ENCODE measurements around the gene TMEM132D. TPM values are rescaled to one million over a fixed set of nuclear protein-coding genes. Genes with fewer than 3 reads are reported as not detected.

TMEM132D gene
- total RNA-seq, 5 donors from 2014 or later (not counting 1 experiment from before 2014, with no cell fraction given) = not detected

DNA sequence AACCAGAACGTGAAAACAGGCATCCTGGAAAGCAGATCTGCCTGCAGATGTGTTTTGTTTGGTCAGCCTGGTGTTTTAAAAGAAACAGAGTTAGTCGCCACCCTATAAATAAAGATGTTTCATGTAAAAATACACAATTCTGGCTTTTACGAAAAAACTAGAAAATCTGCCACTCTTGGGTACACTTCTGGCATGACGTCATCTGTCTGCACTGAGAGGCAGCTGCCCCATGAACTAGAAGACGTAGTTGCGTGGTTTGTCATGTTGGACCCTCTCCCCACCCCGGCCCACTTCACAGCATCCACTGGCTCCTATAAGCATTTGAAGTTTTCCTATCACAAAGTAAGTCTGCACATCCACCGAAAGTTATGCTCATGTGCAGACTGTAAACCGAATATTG, 658.1 kb downstream of the TMEM132D start:
- Histone ChIP-seq H3K4me1 (ENCODE audit: control insufficient read depth in 1 of 2, extremely low read depth in 1 of 2, insufficient read depth in 2 of 2, low read length in 2 of 2) (no peaks in the 10 kb centered on the region), H3K9me3 (no peaks in the 10 kb centered on the region), H3K27ac (ENCODE audit: low read length) (no peak overlapping the region), H3K27me3 (replicated peaks in 1 of 2; ENCODE audit: control insufficient read depth in 2 of 2, extremely low read depth in 1 of 2, insufficient read depth in 2 of 2, low read length in 1 of 2) (no peaks in the 10 kb centered on the region), H3K36me3 (ENCODE audit: control insufficient read depth in 2 of 2, extremely low read depth in 1 of 2, insufficient read depth in 1 of 2, low read length in 1 of 2) (no peaks in the 10 kb centered on the region), H3K4me3 (ENCODE audit: control insufficient read depth in 1 of 2, extremely low read depth in 1 of 2, low read length in 1 of 2) (no peak overlapping the region)
- no peaks in the 10 kb centered on the region for H3K27me3 Mint-ChIP-seq
- peaks cover 11 to 23% (median 15%) of the 10 kb centered on the region in 3 donors for H3K9me3 Mint-ChIP-seq
- ATAC-seq (replicated peaks in 1 of 4) (no peak), DNase-seq (no peak)
- no peak overlapping the region for H3K4me3 Mint-ChIP-seq
- H3K4me1 Mint-ChIP-seq = no peaks in the 10 kb centered on the region
- H3K36me3 Mint-ChIP-seq = no peaks in the 10 kb centered on the region
- ChIA-PET CTCF (no interaction called here), POLR2A (no interaction called here)
- no peak overlapping the region for H3K27ac Mint-ChIP-seq
- whole genome bisulfite sequencing (ENCODE audit: insufficient coverage) = 87% methylated on average over 3 of the region's 9 CpGs

DNA sequence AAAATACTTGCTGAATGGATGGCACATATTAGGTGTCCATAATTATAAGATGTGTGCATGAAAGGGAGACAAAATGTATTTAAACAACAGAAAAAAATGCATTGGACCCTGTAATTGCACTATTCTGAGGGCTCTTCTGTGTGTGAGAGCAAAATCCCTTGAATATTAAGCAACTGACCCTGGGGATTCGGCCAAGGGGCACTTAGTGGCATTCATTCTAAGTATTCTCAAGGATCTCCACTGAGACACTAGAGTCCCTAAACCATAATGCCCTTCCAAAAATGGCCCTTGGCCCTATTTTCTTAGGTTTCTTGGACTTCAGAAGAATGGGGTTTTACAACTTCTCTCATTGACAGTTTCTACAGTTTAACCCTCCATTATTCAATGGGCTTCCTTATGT, 662.0 kb downstream of the TMEM132D start:
- H3K27me3 ChIP-seq (replicated peaks in 1 of 2; ENCODE audit: control insufficient read depth in 2 of 2, extremely low read depth in 1 of 2, insufficient read depth in 2 of 2, low read length in 1 of 2) = no peaks in the 10 kb centered on the region
- ATAC-seq (replicated peaks in 1 of 4) (no peak), DNase-seq (no peak)
- H3K27ac ChIP-seq (ENCODE audit: low read length) = no peak overlapping the region
- POLR2A ChIA-PET = no interaction called here
- H3K36me3 ChIP-seq (ENCODE audit: control insufficient read depth in 2 of 2, extremely low read depth in 1 of 2, insufficient read depth in 1 of 2, low read length in 1 of 2) = no peaks in the 10 kb centered on the region
- CTCF ChIA-PET = no interaction called here
- no peaks in the 10 kb centered on the region for H3K4me1 Mint-ChIP-seq
- no peaks in the 10 kb centered on the region for H3K4me1 ChIP-seq (ENCODE audit: control insufficient read depth in 1 of 2, extremely low read depth in 1 of 2, insufficient read depth in 2 of 2, low read length in 2 of 2)
- H3K9me3 ChIP-seq = no peaks in the 10 kb centered on the region
- H3K4me3 ChIP-seq (ENCODE audit: control insufficient read depth in 1 of 2, extremely low read depth in 1 of 2, low read length in 1 of 2) = no peak overlapping the region
- no peaks in the 10 kb centered on the region for H3K36me3 Mint-ChIP-seq
- H3K4me3 Mint-ChIP-seq = no peak overlapping the region
- H3K27me3 Mint-ChIP-seq = no peaks in the 10 kb centered on the region
- H3K9me3 Mint-ChIP-seq = peaks cover 8 to 20% (median 16%) of the 10 kb centered on the region in 3 donors
- WGBS (ENCODE audit: insufficient coverage) = no CpG with 5 or more reads among the region's 1 CpG
- H3K27ac Mint-ChIP-seq = no peak overlapping the region

DNA sequence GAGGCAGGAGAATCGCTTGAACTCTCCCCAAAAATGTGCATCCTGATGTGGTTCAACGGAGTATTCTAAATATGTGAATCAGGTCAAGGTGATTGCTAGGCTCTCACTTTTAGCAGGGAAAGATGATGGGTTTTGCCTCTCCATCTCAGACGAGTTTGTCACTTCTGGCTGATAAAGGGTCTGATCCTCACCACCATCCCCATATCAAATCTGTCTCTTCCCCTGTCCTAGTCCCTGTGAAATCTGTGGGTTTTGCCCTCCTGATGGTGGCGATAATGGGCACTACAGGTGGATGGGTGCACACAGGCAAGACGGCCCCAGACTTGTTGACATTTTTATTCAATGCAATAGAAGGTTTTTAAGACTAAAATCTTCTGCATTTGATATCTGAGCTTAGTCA, 665.9 kb downstream of the TMEM132D start:
- no peak overlapping the region for H3K4me3 Mint-ChIP-seq

DNA sequence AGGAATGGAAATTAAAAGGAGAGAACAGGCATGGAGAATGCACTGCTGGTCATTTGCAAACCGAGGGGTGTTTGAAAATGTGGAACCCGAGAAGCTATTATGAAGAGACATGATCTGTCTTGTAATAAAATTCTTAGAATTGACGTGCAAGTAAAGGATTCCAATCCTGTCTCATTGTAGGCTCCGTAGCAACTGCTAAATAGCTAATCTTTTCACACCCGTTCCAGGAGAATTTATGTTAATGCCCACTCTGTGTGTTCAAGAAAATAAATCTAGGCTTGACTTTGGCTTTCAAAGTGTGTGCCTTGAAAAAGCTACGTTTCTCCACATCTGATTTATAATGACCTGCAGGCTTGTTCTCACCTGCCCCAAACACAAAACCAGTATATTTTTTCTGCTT, 669.6 kb downstream of the TMEM132D start:
- H3K4me1 ChIP-seq (ENCODE audit: control insufficient read depth in 1 of 2, extremely low read depth in 1 of 2, insufficient read depth in 2 of 2, low read length in 2 of 2) = no peaks in the 10 kb centered on the region
- H3K9me3 ChIP-seq = no peaks in the 10 kb centered on the region
- POLR2A ChIA-PET = interaction anchor here in 1 of 2 donors (0.5 kb wide), 1 partner anchor 109 kb away, joined by 12 read pairs; no protein-coding TSS in a partner anchor
- H3K36me3 ChIP-seq (ENCODE audit: control insufficient read depth in 2 of 2, extremely low read depth in 1 of 2, insufficient read depth in 1 of 2, low read length in 1 of 2) = no peaks in the 10 kb centered on the region
- CTCF ChIA-PET = no interaction called here
- no peaks in the 10 kb centered on the region for H3K27me3 ChIP-seq (replicated peaks in 1 of 2; ENCODE audit: control insufficient read depth in 2 of 2, extremely low read depth in 1 of 2, insufficient read depth in 2 of 2, low read length in 1 of 2)
- peaks cover 3 to 9% (median 6%) of the 10 kb centered on the region in 3 donors for H3K9me3 Mint-ChIP-seq
- H3K4me3 Mint-ChIP-seq = no peak overlapping the region
- no peak for DNase-seq
- H3K27ac Mint-ChIP-seq = no peak overlapping the region
- H3K4me1 Mint-ChIP-seq = no peaks in the 10 kb centered on the region
- WGBS (ENCODE audit: insufficient coverage) = 57% methylated on average over 4 of the region's 6 CpGs
- H3K27me3 Mint-ChIP-seq = no peaks in the 10 kb centered on the region
- ATAC-seq (replicated peaks in 1 of 4) = no peak
- H3K4me3 ChIP-seq (ENCODE audit: control insufficient read depth in 1 of 2, extremely low read depth in 1 of 2, low read length in 1 of 2) = no peak overlapping the region
- H3K36me3 Mint-ChIP-seq = no peaks in the 10 kb centered on the region
- H3K27ac ChIP-seq (ENCODE audit: low read length) = no peak overlapping the region

More for the DNA sequence above, 665.9 kb downstream of the TMEM132D start:
- Histone ChIP-seq H3K36me3 (ENCODE audit: control insufficient read depth in 2 of 2, extremely low read depth in 1 of 2, insufficient read depth in 1 of 2, low read length in 1 of 2) (no peaks in the 10 kb centered on the region), H3K4me3 (ENCODE audit: control insufficient read depth in 1 of 2, extremely low read depth in 1 of 2, low read length in 1 of 2) (no peak overlapping the region), H3K27ac (ENCODE audit: low read length) (no peak overlapping the region), H3K27me3 (replicated peaks in 1 of 2; ENCODE audit: control insufficient read depth in 2 of 2, extremely low read depth in 1 of 2, insufficient read depth in 2 of 2, low read length in 1 of 2) (no peaks in the 10 kb centered on the region), H3K4me1 (ENCODE audit: control insufficient read depth in 1 of 2, extremely low read depth in 1 of 2, insufficient read depth in 2 of 2, low read length in 2 of 2) (no peaks in the 10 kb centered on the region), H3K9me3 (no peaks in the 10 kb centered on the region)
- no CpG with 5 or more reads among the region's 5 CpGs for WGBS (ENCODE audit: insufficient coverage)
- Mint-ChIP-seq H3K27me3 (no peaks in the 10 kb centered on the region), H3K4me1 (no peaks in the 10 kb centered on the region), H3K9me3 (peaks cover 8 to 13% (median 12%) of the 10 kb centered on the region in 3 donors), H3K27ac (no peak overlapping the region), H3K36me3 (no peaks in the 10 kb centered on the region)
- ChIA-PET CTCF (no interaction called here), POLR2A (no interaction called here)
- DNase-seq = no peak
- no peak for ATAC-seq (replicated peaks in 1 of 4)

DNA sequence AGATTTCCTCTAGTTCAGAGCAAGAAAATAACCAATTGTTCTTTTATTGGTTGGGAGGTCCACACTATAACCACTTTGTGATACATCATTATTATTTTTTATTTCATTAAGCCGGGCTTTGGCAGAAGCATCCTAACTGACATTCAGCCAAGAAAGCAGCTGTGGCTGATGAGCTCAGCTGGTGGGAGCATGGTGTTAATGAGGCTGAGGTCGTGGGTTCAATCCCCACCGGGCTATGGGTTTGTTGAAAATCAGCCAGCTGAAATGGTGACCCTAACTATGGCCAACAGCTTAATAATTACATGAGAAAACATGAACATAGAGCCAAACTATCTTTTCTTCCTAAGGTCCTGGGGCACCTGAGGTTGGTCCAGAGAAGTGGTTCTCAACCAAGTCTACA, 672.3 kb downstream of the TMEM132D start:
- ChIA-PET POLR2A (no interaction called here), CTCF (no interaction called here)
- DNase-seq (no peak), ATAC-seq (replicated peaks in 1 of 4) (no peak)
- Mint-ChIP-seq H3K36me3 (no peaks in the 10 kb centered on the region), H3K27me3 (no peaks in the 10 kb centered on the region), H3K9me3 (peaks cover 0 to 4% (median 3%) of the 10 kb centered on the region in 3 donors), H3K4me3 (no peak overlapping the region), H3K27ac (no peak overlapping the region), H3K4me1 (no peaks in the 10 kb centered on the region)
- Histone ChIP-seq H3K36me3 (ENCODE audit: control insufficient read depth in 2 of 2, extremely low read depth in 1 of 2, insufficient read depth in 1 of 2, low read length in 1 of 2) (no peaks in the 10 kb centered on the region), H3K27ac (ENCODE audit: low read length) (no peak overlapping the region), H3K9me3 (no peaks in the 10 kb centered on the region), H3K27me3 (replicated peaks in 1 of 2; ENCODE audit: control insufficient read depth in 2 of 2, extremely low read depth in 1 of 2, insufficient read depth in 2 of 2, low read length in 1 of 2) (no peaks in the 10 kb centered on the region), H3K4me3 (ENCODE audit: control insufficient read depth in 1 of 2, extremely low read depth in 1 of 2, low read length in 1 of 2) (no peak overlapping the region), H3K4me1 (ENCODE audit: control insufficient read depth in 1 of 2, extremely low read depth in 1 of 2, insufficient read depth in 2 of 2, low read length in 2 of 2) (no peaks in the 10 kb centered on the region)
- 60% methylated on average over 1 of the region's 3 CpGs for WGBS (ENCODE audit: insufficient coverage)

DNA sequence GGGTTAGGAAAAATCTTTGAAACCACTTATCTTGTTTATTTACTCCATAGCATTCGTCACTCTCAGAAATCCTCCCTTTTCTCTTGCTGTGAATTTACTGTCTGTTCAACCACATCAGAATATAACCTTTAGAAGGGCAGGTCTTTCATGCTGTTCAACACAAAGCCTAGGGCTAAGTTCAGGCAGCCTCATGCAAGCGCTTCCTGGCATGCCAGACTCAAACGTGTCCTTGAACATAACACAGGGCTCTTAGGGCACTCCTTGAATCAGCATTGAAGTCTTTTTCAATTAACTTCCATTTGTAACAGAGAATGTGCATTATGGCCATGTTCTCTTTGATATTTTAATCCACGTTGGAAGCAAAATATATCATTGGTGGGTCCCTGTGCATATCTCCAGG, 672.8 kb downstream of the TMEM132D start:
- DNase-seq = no peak
- 83% methylated on average over 3 of the region's 4 CpGs for WGBS (ENCODE audit: insufficient coverage)
- H3K27ac Mint-ChIP-seq = no peak overlapping the region
- Histone ChIP-seq H3K9me3 (no peaks in the 10 kb centered on the region), H3K27me3 (replicated peaks in 1 of 2; ENCODE audit: control insufficient read depth in 2 of 2, extremely low read depth in 1 of 2, insufficient read depth in 2 of 2, low read length in 1 of 2) (no peaks in the 10 kb centered on the region), H3K27ac (ENCODE audit: low read length) (no peak overlapping the region), H3K36me3 (ENCODE audit: control insufficient read depth in 2 of 2, extremely low read depth in 1 of 2, insufficient read depth in 1 of 2, low read length in 1 of 2) (no peaks in the 10 kb centered on the region), H3K4me3 (ENCODE audit: control insufficient read depth in 1 of 2, extremely low read depth in 1 of 2, low read length in 1 of 2) (no peak overlapping the region), H3K4me1 (ENCODE audit: control insufficient read depth in 1 of 2, extremely low read depth in 1 of 2, insufficient read depth in 2 of 2, low read length in 2 of 2) (no peaks in the 10 kb centered on the region)
- no peaks in the 10 kb centered on the region for H3K4me1 Mint-ChIP-seq
- peaks cover 0 to 4% (median 3%) of the 10 kb centered on the region in 3 donors for H3K9me3 Mint-ChIP-seq
- ChIA-PET CTCF (no interaction called here), POLR2A (no interaction called here)
- no peak for ATAC-seq (replicated peaks in 1 of 4)
- H3K36me3 Mint-ChIP-seq = no peaks in the 10 kb centered on the region
- no peak overlapping the region for H3K4me3 Mint-ChIP-seq
- no peaks in the 10 kb centered on the region for H3K27me3 Mint-ChIP-seq

DNA sequence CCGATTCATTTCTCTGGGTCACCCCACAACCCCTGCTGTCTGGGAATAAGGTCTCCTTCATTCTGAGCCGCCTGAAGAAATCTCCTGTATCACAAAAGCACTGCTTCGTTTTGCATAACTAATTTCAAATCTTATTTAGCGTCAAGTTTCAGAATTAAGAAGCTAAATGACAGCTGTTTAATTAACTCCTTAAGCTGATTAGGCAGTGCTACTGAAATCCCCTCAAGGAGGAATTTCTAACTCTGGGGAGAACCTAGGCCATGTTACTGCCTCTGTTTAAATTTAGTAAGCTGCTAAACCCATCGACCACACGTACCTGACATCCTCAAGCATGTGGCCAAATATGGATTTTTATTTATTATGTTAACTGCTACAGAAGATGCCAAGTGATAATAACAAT, 677.0 kb downstream of the TMEM132D start:
- Histone ChIP-seq H3K36me3 (ENCODE audit: control insufficient read depth in 2 of 2, extremely low read depth in 1 of 2, insufficient read depth in 1 of 2, low read length in 1 of 2) (no peaks in the 10 kb centered on the region), H3K4me1 (ENCODE audit: control insufficient read depth in 1 of 2, extremely low read depth in 1 of 2, insufficient read depth in 2 of 2, low read length in 2 of 2) (no peaks in the 10 kb centered on the region), H3K9me3 (no peaks in the 10 kb centered on the region), H3K4me3 (ENCODE audit: control insufficient read depth in 1 of 2, extremely low read depth in 1 of 2, low read length in 1 of 2) (no peak overlapping the region), H3K27me3 (replicated peaks in 1 of 2; ENCODE audit: control insufficient read depth in 2 of 2, extremely low read depth in 1 of 2, insufficient read depth in 2 of 2, low read length in 1 of 2) (no peaks in the 10 kb centered on the region), H3K27ac (ENCODE audit: low read length) (no peak overlapping the region)
- Mint-ChIP-seq H3K9me3 (peaks cover 0 to 12% (median 6%) of the 10 kb centered on the region in 3 donors), H3K36me3 (no peaks in the 10 kb centered on the region), H3K4me3 (no peak overlapping the region), H3K27ac (no peak overlapping the region), H3K27me3 (no peaks in the 10 kb centered on the region), H3K4me1 (no peaks in the 10 kb centered on the region)
- 88% methylated on average over 3 of the region's 6 CpGs for WGBS (ENCODE audit: insufficient coverage)
- ATAC-seq (replicated peaks in 1 of 4) (no peak), DNase-seq (no peak)
- POLR2A ChIA-PET = no interaction called here
- CTCF ChIA-PET = no interaction called here

Measured in T-cell (primary cell).